ENCODE data around the gene CMYA5. TPM values are rescaled to one million over a fixed set of nuclear protein-coding genes. Genes with fewer than 3 reads are reported as not detected.

Gene CMYA5
- total RNA-seq, 2 donors from 2014 or later: 1,199 to 1,662 TPM

GRCh38 chr5:79686799-79687198 lies 2.8 kb upstream of the CMYA5 start:
- Histone ChIP-seq H3K27ac (no peak overlapping the region), H3K36me3 (peaks cover 18% of the 10 kb centered on the region), H3K27me3 (no peaks in the 10 kb centered on the region), H3K4me1 (peaks cover 0 to 5% of the 10 kb centered on the region in 2 donors), H3K4me3 (no peak overlapping the region), H3K9me3 (no peaks in the 10 kb centered on the region)
- no peak for DNase-seq (ENCODE audit: low spot score)
- no peak for TF ChIP-seq CTCF (IDR thresholded peaks at IDR 0.05)

- Histone ChIP-seq H3K36me3 (peaks cover 7% of the 10 kb centered on the region), H3K27me3 (no peaks in the 10 kb centered on the region), H3K9me3 (no peaks in the 10 kb centered on the region), H3K27ac (peak overlapping the region in 1 of 2 donors; percentile 96), H3K4me1 (peaks cover 0 to 5% of the 10 kb centered on the region in 2 donors), H3K4me3 (no peak overlapping the region)
- no peak for TF ChIP-seq CTCF (IDR thresholded peaks at IDR 0.05)
- no peak for DNase-seq (ENCODE audit: low spot score)
Measured at GRCh38 chr5:79687889-79688288, 1.7 kb upstream of the CMYA5 start.

GRCh38 chr5:79691007-79691406 lies 1.4 kb downstream of the CMYA5 start:
- Histone ChIP-seq H3K9me3 (no peaks in the 10 kb centered on the region), H3K36me3 (peaks cover 3% of the 10 kb centered on the region), H3K4me1 (peaks cover 0 to 15% of the 10 kb centered on the region in 2 donors), H3K27me3 (no peaks in the 10 kb centered on the region), H3K4me3 (peak overlapping the region; percentile 64 to 75), H3K27ac (peak overlapping the region; percentile 86 to 96)
- TF ChIP-seq CTCF (IDR thresholded peaks at IDR 0.05): no peak
- no peak for DNase-seq (ENCODE audit: low spot score)

GRCh38 chr5:79692596-79692995 lies 3.0 kb downstream of the CMYA5 start:
- Histone ChIP-seq H3K27me3 (no peaks in the 10 kb centered on the region), H3K27ac (peak overlapping the region; percentile 86 to 96), H3K4me3 (peak overlapping the region; percentile 64 to 75), H3K9me3 (no peaks in the 10 kb centered on the region), H3K4me1 (peaks cover 0 to 24% of the 10 kb centered on the region in 2 donors), H3K36me3 (peaks cover 3% of the 10 kb centered on the region)
- DNase-seq (ENCODE audit: low spot score): no peak
- no peak for TF ChIP-seq CTCF (IDR thresholded peaks at IDR 0.05)

GRCh38 chr5:79694183-79694582 lies 4.5 kb downstream of the CMYA5 start:
- DNase-seq (ENCODE audit: low spot score): no peak
- H3K27me3 ChIP-seq: no peaks in the 10 kb centered on the region
- peaks cover 0 to 35% of the 10 kb centered on the region in 2 donors for H3K4me1 ChIP-seq
- H3K9me3 ChIP-seq: no peaks in the 10 kb centered on the region
- H3K4me3 ChIP-seq: no peak overlapping the region
- H3K36me3 ChIP-seq: peaks cover 3% of the 10 kb centered on the region
- no peak for TF ChIP-seq CTCF (IDR thresholded peaks at IDR 0.05)
- H3K27ac ChIP-seq: peak overlapping the region; percentile 86 to 96

GRCh38 chr5:79694652-79695051 lies 5.0 kb downstream of the CMYA5 start:
- TF ChIP-seq CTCF (IDR thresholded peaks at IDR 0.05): no peak
- no peak for DNase-seq (ENCODE audit: low spot score)
- Histone ChIP-seq H3K4me1 (peaks cover 0 to 38% of the 10 kb centered on the region in 2 donors), H3K27me3 (no peaks in the 10 kb centered on the region), H3K36me3 (peaks cover 3% of the 10 kb centered on the region), H3K9me3 (no peaks in the 10 kb centered on the region), H3K27ac (peak overlapping the region; percentile 86 to 96), H3K4me3 (no peak overlapping the region)

All from right atrium auricular region (tissue), 2 donors.